Ureter (tissue), 1 donor: Measurements from ENCODE around the gene PCNT. TPM values are rescaled to one million over a fixed set of nuclear protein-coding genes. Genes with fewer than 3 reads are reported as not detected.
"Not testable (repeated sequence)": the region's sequence is repeated elsewhere in the genome, so short reads cannot be mapped to it uniquely, and the experiment has no call there.

Experiments used
- DNase-seq: peaks from one replicate; pipeline ENCODE4 v3.0.0-alpha.2; 2020; ENCODE audit warnings: low spot score
- total RNA-seq: library from RNA; stranded (reverse); gene quantifications from one replicate; pipeline ENCODE4 v1.2.4, GENCODE V29; 2023
- donor health status: DM: yes; HTN: yes; CAD: no.

The PCNT gene
- total RNA-seq, 1 donor from 2014 or later: 28.5 TPM

GRCh38 chr21:46427516-46427915 is 103.6 kb downstream of the PCNT start:
- DNase-seq: no peak

GRCh38 chr21:46428286-46428685 is 104.3 kb downstream of the PCNT start:
- DNase-seq: no peak

GRCh38 chr21:46428987-46429710 is 105.2 kb downstream of the PCNT start:
- no peak for DNase-seq

GRCh38 chr21:46429754-46430681 is 106.1 kb downstream of the PCNT start:
- DNase-seq: no peak

- DNase-seq: no peak
Observed at GRCh38 chr21:46431448-46431847, 107.5 kb downstream of the PCNT start.

GRCh38 chr21:46431884-46432488 is 108.0 kb downstream of the PCNT start:
- DNase-seq: no peak

- not testable (repeated sequence) for DNase-seq
Observed at GRCh38 chr21:46433116-46433515, 109.2 kb downstream of the PCNT start.

- no peak for DNase-seq
Observed at GRCh38 chr21:46434322-46434958, 110.5 kb downstream of the PCNT start.

- no peak for DNase-seq
Observed at GRCh38 chr21:46435786-46436227, 111.9 kb downstream of the PCNT start.

- no peak for DNase-seq
Observed at GRCh38 chr21:46436621-46437020, 112.7 kb downstream of the PCNT start.

GRCh38 chr21:46437096-46437498 is 113.1 kb downstream of the PCNT start:
- no peak for DNase-seq

GRCh38 chr21:46437511-46437910 is 113.6 kb downstream of the PCNT start:
- no peak for DNase-seq

GRCh38 chr21:46438241-46438640 is 114.3 kb downstream of the PCNT start:
- no peak for DNase-seq

GRCh38 chr21:46439906-46440305 is 116.0 kb downstream of the PCNT start:
- no peak for DNase-seq

GRCh38 chr21:46441331-46441730 is 117.4 kb downstream of the PCNT start:
- DNase-seq: no peak

GRCh38 chr21:46441961-46442498 is 118.1 kb downstream of the PCNT start:
- no peak for DNase-seq

GRCh38 chr21:46442938-46443337 is 119.0 kb downstream of the PCNT start:
- DNase-seq: no peak

- DNase-seq: no peak
Observed at GRCh38 chr21:46443910-46444309, 120.0 kb downstream of the PCNT start.

- no peak for DNase-seq
Observed at GRCh38 chr21:46448108-46448507, 124.2 kb downstream of the PCNT start.

- DNase-seq: not testable (repeated sequence)
Observed at GRCh38 chr21:46448855-46449254, 124.9 kb downstream of the PCNT start.

GRCh38 chr21:46452710-46453109 is 128.8 kb downstream of the PCNT start:
- DNase-seq: no peak

- DNase-seq: no peak
Observed at GRCh38 chr21:46454142-46454541, 130.2 kb downstream of the PCNT start.
